ENCODE data around the gene TNS2. TPM values are rescaled to one million over a fixed set of nuclear protein-coding genes. Genes with fewer than 3 reads are reported as not detected.

Gene TNS2
- total and polyA plus RNA-seq, 2 experiments from 2014 or later = 1.8 to 6.9 TPM

DNA sequence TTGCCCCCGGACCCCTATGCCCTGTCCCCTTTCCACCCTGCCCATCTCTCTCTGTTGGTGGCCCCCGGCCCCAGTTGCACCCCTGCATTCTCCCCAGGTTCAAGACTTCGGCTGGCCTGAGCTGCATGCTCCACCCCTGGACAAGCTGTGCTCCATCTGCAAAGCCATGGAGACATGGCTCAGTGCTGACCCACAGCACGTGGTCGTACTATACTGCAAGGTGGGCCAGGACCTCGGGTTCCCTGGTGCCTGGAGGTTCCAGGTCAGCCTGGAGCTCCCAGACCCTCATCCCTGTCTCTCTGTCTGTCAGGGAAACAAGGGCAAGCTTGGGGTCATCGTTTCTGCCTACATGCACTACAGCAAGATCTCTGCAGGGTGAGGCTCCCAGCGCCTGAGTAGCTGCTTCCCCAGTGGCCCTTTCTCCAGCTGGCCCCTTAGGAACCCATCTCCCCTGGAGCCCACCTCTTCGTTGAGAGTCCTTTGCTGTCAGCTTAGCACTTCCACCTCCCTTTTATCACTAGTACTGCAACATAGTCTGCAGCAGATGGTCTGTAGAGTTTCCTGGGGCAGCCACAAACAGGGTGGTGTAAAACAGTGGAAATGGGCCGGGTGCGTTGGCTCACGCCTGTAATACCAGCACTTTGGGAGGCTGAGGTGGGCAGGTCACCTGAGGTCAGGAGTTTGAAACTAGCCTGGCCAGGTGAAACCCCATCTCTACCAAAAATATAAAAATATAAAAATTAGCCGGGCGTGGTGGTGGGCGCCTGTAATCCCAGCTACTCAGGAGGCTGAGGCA lies 5.8 kb downstream of the TNS2 start:
- H3K27me3 ChIP-seq (ENCODE audit: insufficient read depth) = peaks cover 17% of the 10 kb centered on the region; the same call in 1 of the 2 replicates
- Mint-ChIP-seq H3K4me1 (peaks cover 21% of the 10 kb centered on the region), H3K36me3 (ENCODE audit: low read depth) (peaks cover 16% of the 10 kb centered on the region), H3K27ac (no peak overlapping the region), H3K27me3 (ENCODE audit: insufficient read depth, low read depth, poor library complexity) (peaks cover 18% of the 10 kb centered on the region), H3K9me3 (no peaks in the 10 kb centered on the region; the same call in 2 of the 3 replicates), H3K4me3 (no peak overlapping the region)
- H4K20me1 ChIP-seq (replicated peaks; ENCODE audit: insufficient read depth) = peaks cover 12% of the 10 kb centered on the region
- no peaks in the 10 kb centered on the region for H3K9me2 ChIP-seq (ENCODE audit: insufficient read depth)
- H3K27ac ChIP-seq (ENCODE audit: low read depth) = no peak overlapping the region
- ATAC-seq (no peak), DNase-seq (ENCODE audit: low spot score) (no peak)
- no peak overlapping the region for H3K4me3 ChIP-seq
- H3F3A ChIP-seq (replicated peaks; ENCODE audit: low read depth) = 0 out of 2 replicates have a peak, but pooled peaks cover 11% of the 10 kb centered on the region
- H3K36me3 ChIP-seq (ENCODE audit: insufficient read depth) = no peaks in the 10 kb centered on the region
- TF ChIP-seq ZNF114 (CRISPR knock-in tag; IDR thresholded peaks at IDR 0.05) (no peak), JUNB (IDR thresholded peaks at IDR 0.05; ENCODE audit: unreplicated experiment) (no peak), CREB1 (CRISPR knock-in tag; IDR thresholded peaks at IDR 0.05; ENCODE audit: low read depth) (no peak), STAT1 (IDR thresholded peaks at IDR 0.05; ENCODE audit: unreplicated experiment) (no peak), NANOG (IDR thresholded peaks at IDR 0.05; ENCODE audit: borderline replicate concordance) (no peak), EZH2phosphoT487 (IDR thresholded peaks at IDR 0.05; ENCODE audit: unreplicated experiment) (no peak), POLR2AphosphoS5 (IDR thresholded peaks at IDR 0.05; ENCODE audit: low read depth) (no peak), EZH2 (IDR thresholded peaks at IDR 0.05; ENCODE audit: low read depth, unreplicated experiment) (no peak)
- TF ChIP-seq, protein P1, sequence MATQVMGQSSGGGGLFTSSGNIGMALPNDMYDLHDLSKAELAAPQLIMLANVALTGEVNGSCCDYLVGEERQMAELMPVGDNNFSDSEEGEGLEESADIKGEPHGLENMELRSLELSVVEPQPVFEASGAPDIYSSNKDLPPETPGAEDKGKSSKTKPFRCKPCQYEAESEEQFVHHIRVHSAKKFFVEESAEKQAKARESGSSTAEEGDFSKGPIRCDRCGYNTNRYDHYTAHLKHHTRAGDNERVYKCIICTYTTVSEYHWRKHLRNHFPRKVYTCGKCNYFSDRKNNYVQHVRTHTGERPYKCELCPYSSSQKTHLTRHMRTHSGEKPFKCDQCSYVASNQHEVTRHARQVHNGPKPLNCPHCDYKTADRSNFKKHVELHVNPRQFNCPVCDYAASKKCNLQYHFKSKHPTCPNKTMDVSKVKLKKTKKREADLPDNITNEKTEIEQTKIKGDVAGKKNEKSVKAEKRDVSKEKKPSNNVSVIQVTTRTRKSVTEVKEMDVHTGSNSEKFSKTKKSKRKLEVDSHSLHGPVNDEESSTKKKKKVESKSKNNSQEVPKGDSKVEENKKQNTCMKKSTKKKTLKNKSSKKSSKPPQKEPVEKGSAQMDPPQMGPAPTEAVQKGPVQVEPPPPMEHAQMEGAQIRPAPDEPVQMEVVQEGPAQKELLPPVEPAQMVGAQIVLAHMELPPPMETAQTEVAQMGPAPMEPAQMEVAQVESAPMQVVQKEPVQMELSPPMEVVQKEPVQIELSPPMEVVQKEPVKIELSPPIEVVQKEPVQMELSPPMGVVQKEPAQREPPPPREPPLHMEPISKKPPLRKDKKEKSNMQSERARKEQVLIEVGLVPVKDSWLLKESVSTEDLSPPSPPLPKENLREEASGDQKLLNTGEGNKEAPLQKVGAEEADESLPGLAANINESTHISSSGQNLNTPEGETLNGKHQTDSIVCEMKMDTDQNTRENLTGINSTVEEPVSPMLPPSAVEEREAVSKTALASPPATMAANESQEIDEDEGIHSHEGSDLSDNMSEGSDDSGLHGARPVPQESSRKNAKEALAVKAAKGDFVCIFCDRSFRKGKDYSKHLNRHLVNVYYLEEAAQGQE (IDR thresholded peaks at IDR 0.05; ENCODE audit: unreplicated experiment) = no peak
- TF ChIP-seq, protein P2, sequence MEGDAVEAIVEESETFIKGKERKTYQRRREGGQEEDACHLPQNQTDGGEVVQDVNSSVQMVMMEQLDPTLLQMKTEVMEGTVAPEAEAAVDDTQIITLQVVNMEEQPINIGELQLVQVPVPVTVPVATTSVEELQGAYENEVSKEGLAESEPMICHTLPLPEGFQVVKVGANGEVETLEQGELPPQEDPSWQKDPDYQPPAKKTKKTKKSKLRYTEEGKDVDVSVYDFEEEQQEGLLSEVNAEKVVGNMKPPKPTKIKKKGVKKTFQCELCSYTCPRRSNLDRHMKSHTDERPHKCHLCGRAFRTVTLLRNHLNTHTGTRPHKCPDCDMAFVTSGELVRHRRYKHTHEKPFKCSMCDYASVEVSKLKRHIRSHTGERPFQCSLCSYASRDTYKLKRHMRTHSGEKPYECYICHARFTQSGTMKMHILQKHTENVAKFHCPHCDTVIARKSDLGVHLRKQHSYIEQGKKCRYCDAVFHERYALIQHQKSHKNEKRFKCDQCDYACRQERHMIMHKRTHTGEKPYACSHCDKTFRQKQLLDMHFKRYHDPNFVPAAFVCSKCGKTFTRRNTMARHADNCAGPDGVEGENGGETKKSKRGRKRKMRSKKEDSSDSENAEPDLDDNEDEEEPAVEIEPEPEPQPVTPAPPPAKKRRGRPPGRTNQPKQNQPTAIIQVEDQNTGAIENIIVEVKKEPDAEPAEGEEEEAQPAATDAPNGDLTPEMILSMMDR (conservative IDR thresholded peaks at IDR 0.05; ENCODE audit: low read depth in 2 of 2) = no peak
- TF ChIP-seq, protein P3, sequence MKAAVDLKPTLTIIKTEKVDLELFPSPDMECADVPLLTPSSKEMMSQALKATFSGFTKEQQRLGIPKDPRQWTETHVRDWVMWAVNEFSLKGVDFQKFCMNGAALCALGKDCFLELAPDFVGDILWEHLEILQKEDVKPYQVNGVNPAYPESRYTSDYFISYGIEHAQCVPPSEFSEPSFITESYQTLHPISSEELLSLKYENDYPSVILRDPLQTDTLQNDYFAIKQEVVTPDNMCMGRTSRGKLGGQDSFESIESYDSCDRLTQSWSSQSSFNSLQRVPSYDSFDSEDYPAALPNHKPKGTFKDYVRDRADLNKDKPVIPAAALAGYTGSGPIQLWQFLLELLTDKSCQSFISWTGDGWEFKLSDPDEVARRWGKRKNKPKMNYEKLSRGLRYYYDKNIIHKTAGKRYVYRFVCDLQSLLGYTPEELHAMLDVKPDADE (IDR thresholded peaks at IDR 0.05) = no peak
- TF ChIP-seq, protein P4, sequence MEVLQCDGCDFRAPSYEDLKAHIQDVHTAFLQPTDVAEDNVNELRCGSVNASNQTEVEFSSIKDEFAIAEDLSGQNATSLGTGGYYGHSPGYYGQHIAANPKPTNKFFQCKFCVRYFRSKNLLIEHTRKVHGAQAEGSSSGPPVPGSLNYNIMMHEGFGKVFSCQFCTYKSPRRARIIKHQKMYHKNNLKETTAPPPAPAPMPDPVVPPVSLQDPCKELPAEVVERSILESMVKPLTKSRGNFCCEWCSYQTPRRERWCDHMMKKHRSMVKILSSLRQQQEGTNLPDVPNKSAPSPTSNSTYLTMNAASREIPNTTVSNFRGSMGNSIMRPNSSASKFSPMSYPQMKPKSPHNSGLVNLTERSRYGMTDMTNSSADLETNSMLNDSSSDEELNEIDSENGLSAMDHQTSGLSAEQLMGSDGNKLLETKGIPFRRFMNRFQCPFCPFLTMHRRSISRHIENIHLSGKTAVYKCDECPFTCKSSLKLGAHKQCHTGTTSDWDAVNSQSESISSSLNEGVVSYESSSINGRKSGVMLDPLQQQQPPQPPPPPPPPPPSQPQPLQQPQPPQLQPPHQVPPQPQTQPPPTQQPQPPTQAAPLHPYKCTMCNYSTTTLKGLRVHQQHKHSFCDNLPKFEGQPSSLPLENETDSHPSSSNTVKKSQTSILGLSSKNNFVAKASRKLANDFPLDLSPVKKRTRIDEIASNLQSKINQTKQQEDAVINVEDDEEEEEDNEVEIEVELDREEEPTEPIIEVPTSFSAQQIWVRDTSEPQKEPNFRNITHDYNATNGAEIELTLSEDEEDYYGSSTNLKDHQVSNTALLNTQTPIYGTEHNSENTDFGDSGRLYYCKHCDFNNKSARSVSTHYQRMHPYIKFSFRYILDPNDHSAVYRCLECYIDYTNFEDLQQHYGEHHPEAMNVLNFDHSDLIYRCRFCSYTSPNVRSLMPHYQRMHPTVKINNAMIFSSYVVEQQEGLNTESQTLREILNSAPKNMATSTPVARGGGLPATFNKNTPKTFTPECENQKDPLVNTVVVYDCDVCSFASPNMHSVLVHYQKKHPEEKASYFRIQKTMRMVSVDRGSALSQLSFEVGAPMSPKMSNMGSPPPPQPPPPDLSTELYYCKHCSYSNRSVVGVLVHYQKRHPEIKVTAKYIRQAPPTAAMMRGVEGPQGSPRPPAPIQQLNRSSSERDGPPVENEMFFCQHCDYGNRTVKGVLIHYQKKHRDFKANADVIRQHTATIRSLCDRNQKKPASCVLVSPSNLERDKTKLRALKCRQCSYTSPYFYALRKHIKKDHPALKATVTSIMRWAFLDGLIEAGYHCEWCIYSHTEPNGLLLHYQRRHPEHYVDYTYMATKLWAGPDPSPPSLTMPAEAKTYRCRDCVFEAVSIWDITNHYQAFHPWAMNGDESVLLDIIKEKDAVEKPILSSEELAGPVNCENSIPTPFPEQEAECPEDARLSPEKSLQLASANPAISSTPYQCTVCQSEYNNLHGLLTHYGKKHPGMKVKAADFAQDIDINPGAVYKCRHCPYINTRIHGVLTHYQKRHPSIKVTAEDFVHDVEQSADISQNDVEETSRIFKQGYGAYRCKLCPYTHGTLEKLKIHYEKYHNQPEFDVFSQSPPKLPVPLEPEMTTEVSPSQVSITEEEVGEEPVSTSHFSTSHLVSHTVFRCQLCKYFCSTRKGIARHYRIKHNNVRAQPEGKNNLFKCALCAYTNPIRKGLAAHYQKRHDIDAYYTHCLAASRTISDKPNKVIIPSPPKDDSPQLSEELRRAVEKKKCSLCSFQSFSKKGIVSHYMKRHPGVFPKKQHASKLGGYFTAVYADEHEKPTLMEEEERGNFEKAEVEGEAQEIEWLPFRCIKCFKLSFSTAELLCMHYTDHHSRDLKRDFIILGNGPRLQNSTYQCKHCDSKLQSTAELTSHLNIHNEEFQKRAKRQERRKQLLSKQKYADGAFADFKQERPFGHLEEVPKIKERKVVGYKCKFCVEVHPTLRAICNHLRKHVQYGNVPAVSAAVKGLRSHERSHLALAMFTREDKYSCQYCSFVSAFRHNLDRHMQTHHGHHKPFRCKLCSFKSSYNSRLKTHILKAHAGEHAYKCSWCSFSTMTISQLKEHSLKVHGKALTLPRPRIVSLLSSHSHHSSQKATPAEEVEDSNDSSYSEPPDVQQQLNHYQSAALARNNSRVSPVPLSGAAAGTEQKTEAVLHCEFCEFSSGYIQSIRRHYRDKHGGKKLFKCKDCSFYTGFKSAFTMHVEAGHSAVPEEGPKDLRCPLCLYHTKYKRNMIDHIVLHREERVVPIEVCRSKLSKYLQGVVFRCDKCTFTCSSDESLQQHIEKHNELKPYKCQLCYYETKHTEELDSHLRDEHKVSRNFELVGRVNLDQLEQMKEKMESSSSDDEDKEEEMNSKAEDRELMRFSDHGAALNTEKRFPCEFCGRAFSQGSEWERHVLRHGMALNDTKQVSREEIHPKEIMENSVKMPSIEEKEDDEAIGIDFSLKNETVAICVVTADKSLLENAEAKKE (CRISPR knock-in tag; IDR thresholded peaks at IDR 0.05) = no peak
- H3K79me2 ChIP-seq (replicated peaks; ENCODE audit: insufficient read depth) = peaks cover 12% of the 10 kb centered on the region; the same call in 1 of the 2 replicates
- H3K4me2 ChIP-seq = no peak overlapping the region
- peaks cover 24% of the 10 kb centered on the region for H3K4me1 ChIP-seq (ENCODE audit: insufficient read depth)
- H2AFZ ChIP-seq = no peak overlapping the region

All from GM23338 (cell line).